GM18873 (cell line): ENCODE data around the gene PRSS12.

Experiments used
- ATAC-seq: cut with Tn5 transposase; IDR thresholded peaks from one replicate; pipeline ENCODE4 v1.9.1; 2021; ENCODE audit warnings: mild to moderate bottlenecking, moderate library complexity, moderate number of reproducible peaks; ENCODE audit not compliant: unreplicated experiment, low FRiP score

The PRSS12 gene

DNA sequence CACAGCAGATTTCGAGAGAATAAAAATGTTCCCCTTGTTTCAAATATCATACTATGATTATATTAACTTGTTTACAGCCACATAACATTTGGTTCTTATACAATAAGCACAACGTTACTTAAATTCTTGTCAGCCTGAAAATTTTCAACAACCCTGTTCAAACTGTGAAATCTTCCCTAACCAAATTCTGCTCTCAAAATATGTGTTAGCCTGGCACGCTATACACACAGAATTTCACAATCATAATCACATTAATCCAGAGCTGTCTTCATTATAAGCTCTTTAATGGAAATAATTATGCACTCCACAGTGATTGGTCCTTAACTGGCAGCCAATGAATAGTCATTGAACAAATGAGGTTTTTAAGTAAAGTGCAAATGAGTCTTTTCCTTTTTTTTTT lies 7.3 kb upstream of the PRSS12 start:
- no peak for ATAC-seq

DNA sequence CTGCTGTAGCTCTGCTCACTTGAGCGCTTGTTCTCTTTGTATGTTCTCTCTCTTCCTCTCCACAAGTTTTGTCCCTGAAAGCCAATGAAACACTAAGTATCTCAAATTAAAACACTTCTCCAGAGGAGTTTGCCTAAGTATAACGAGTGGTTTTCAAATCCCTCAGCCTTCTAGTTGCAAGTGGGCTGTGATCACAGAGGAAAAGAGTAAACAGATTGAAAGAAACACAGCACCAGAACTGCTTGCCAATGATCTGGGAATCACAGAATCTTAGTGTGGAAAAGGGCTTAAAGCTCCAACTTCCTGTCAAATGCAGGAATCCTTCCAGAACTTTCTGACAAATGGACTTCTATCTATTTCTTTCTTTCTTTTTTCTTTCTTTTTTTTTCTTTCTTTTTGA lies 4.8 kb upstream of the PRSS12 start:
- no peak for ATAC-seq

DNA sequence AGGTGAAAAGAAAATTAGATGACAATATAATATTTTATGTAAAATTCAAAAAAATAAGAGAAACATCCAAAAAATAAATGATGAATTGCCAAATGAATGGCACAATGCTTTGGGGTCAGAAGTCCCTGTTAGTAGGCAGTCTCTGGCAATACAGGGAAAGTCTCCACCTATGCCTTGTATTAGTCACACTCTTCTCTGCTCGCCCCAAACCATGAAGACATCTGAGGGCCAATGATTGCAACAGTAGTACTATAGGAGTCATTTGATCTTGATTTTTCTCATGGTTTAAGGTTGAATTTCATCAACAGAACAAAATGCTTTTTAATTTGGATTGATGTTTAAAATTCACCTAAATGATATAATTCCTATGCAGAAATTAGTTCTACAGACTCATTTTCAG lies 3.9 kb upstream of the PRSS12 start:
- ATAC-seq, result no peak

DNA sequence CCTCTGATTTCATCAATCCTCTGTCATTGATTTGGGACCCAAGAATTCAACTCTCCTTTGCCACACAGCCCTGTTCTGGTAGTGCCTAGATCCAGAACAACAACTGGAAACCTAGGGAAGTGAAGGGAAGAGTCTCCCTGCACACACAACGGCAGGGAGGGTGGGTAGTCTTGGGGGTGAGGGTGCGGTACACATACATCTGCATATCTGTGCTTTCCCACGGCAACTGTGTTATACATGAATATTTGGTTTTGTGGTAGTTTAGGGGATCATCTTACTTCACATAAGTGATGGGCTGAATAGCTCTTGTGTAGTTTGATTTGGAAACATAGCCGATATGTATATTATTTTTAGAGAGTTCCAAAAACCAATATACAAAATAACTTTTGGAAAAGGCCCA lies 3.3 kb upstream of the PRSS12 start:
- no peak for ATAC-seq

DNA sequence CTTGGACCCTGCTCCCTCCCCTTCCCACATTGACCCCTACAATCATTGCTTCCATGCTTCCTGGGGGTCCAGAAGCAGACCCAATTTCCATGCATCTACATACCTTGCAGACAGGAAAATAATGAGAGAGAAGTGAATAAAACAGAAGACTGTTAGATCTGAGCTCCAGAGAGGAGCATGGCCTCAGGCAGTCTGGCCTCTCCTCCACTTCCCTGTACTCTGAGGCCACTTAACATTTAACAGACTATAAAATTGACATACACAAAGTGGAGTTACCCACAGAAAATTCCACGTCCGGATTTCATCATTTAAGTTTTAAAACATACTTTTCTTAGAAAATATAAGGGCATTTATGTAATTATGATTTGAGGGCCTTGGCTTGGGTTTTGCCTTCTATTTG lies 2.1 kb upstream of the PRSS12 start:
- ATAC-seq, result no peak

DNA sequence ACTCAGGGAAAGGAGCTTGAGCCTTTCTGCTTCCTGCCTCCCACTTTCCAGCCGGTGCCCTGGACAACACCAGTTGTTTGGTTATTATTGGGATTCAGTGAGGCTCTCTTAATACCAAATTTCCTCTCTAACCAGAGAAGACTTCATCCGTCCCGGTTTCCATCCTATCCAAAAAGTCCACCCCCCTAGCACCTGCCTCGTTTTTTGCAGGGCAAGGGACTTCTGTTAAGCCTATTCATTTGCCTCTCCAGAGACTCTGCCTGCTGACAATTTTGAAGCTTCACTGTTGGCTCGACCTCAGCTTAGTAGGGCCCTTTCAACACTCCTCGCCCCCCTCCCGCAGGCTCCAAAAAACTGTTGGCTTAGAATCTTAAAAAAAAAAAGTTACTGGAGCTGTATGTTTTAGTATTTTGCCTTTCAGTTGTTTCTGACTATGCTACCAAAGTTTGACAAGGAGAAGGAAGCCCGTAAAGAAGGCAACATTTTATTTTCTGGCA lies 779 bp upstream of the PRSS12 start:
- no peak for ATAC-seq

DNA sequence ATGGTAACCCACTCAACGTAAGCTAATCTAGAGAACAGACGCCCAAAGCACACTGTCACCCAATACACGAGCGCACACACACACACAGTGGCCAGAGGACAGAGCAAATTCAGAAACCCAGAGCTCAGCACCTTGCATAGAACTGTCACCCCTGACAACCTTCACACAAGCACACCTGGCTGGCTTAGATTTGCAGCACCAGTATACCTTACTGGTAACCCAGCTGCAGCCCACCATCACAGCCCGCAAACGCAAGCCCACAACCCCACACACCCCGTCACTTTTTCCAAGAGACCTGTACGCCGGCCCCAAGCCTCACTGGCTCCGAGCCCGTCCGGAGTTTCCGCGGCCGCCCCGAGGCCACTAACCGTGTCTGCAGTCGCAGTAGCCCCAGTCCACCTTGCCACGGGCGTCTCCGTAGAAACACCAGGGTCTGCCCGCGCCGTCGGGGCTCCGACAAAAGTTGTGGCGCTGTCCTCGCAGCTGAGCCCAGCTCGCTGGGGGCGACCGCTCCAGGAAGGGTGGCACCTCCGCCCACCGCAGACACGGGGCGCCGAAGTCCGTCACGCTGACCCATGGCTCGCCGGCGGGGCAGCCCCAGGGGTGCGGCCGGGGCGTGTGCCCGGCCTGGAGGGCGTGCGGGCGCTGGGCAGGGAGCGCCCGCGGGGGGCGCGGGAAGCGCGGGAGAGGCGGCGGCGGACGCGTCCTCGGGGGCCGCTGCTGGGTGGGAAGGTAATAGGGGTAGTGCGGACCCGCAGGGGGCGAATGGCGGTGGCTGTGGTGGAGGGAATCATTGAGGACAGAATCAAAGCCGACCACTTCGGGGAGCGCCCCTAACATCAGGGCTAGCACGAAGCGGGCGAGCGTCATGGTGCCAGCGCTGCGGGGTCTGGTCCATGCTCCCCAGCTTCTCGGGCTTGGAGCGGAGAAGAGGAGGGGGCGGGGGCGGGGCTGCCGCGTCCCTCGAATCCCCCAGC lies 664 bp downstream of the PRSS12 start:
- ATAC-seq, result peak; percentile 6

DNA sequence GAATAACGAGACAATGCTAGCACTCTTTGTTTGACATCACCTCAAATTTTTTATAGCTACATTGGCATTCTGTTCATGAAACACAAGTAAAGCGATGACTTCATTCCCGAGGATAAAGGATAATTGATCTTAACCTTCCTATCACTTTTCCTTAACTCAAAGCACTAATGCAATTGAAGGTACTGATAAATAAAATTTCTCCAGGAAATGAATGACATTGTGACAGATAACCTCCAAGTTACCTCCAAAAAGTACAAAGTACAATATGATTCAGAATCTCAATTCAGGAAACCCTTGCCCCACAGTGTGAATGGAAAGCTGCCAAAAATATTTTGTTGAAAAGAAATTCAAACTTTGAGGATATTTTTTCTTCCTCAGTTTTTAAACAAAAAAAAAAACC lies 1.8 kb downstream of the PRSS12 start:
- no peak for ATAC-seq

DNA sequence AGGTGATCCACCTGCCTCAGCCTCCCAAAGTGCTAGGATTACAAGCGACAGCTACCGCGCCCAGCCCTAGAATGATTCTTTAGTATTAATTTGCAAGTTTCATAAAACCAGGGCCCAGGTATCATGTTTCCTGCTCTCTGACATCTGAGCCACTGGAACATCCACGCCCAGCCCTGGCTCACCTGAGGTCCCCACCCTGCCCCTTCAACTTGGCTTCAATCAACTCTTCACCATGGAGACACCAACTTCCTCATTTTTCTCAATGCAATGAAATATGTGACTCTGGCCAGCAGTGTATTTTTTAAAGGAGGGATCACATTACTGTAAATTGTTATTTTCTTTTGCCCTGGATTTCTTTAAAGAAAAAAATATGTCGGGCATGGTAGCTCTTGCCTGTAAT lies 3.9 kb downstream of the PRSS12 start:
- no peak for ATAC-seq

DNA sequence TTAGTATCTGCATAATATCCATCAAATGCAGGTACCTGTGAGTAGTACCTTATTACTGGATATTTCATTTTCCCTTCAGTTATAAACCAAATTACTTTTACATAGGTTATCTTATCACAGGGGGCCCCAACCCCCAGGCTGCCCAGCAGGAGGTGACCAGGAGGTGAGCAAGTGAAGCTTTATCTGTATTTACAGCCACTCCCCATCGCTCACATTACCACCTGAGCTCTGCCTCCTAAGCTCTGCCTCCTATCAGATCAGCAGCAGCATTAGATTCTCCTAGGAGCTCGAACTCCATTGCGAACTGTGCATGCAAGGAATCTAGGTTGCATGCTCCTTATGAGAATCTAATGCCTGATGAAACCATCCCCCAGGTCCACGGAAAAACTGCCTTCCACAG lies 6.3 kb downstream of the PRSS12 start:
- no peak for ATAC-seq

DNA sequence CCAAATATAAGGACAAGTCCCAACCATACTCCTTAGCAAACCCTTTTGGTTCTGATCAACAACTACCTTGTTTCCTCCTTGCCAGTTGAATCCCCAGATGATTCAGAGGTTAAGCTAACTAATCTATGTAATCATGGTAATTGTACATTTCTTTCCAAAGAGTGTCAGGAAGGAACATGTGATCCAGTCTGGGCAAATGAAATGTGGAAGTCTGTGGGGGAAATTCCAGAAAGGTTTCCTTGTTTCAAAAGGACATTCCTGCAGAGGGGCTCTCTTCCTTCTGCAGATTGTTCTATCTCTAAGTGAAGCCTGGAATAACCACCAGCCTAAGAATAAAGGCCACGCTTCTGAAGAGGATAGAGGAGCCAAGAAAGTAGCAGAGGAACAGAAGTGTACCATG lies 7.0 kb downstream of the PRSS12 start:
- no peak for ATAC-seq

DNA sequence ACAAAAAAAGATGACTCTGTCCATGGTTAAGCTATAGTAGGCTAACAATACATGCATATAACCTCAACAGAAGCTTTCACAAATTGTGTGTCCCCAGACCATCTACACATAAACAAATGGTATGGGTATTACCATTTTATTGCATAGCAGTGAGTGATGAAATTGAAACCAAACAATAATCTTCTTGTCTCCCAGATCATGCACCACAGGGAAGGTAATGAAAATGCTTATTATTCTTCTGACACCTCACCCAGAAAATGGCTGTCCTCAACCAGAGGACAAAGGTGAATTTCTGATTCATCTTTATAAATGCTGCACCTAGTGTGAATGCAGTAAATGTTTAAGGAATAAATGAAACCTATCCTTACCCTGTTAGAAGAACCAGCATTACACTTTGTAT lies 8.0 kb downstream of the PRSS12 start:
- no peak for ATAC-seq

DNA sequence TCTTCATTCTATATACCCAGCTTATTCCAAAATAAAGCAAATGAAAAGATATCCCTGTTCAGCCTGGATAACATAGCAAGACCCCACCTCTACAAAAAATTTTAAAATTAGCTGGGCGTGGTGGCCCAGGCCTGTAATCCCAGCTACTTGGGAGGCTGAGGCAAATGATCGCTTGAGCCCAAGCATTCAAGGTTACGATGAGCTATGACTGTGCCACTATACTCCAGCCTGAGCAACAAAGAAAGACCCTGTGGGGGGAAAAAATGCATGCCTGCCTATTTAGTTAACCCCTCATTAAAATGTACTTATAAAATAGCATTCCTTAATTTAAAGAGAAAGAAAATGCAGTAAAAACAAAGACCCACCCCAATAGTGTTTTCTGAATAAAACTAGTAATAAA lies 9.3 kb downstream of the PRSS12 start:
- ATAC-seq, result no peak

DNA sequence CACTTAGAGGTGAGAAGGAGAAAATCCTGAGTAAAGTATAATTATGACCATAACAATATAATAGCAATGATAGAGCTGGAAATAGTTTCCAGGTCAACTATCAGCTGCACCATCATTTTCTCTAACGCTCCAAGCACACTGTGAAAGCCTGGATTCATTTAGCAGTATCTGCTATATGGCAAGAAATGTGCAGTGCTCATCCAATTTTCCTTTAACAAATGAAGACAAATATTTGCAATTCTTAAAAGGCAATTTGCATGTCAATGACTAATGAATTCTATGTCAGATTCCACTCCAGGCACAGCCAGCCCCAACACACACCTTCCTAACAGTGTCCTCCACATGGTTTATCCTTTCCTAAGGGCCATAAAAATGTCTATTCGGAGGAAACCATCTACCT lies 12.7 kb downstream of the PRSS12 start:
- no peak for ATAC-seq

DNA sequence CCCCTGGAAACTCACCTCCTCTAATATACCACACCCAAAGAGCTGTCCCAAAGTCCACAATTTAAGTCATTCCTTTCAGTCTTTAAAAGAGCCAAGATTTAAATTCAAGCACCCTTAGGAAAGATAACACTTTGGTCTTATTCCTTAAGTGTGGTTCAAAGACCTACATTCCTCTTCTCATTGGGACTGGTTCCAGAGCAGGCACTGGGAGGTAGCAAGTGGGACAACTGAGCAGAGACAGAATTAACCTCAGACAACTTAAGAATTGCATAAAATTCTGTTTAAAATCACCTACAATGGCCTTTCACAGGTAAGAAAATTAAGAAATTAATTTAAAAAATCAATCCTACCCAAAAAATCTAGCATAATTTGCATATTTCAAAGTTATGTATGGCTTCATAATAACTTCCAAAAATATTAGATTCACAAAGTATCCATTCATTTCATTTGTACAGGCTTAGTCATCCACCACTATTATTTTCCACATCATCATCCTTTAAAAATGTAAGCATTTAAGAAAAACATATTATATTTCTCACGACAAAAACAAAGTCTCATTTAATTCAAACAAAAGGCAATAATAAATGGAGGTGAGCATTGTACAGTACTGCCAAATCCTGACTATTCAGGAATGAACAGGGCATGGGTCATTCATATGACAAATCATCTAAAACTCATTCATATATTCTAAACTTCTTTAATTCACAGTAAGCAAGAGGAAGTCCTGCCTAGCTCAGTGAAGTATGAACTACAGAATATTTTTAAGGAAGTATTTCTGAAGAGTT lies 13.6 kb downstream of the PRSS12 start:
- no peak for ATAC-seq

DNA sequence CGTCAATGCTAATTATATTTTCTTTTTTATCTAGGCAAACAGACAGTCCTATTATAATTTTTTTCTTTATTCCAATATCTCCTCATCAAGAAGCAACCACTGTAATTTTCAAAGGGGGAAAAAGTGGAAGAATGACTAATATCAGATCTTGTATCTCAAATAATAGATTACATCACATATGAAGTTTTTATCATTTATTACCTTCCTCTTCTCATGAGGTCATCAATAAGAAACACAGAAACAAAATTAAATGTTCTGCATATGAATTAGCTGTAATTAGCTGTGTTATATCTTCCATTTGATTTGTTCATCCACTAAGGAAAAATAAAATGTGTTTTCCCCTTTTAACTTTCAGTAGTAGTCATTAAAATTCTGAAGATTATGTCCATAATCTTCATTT lies 14.3 kb downstream of the PRSS12 start:
- no peak for ATAC-seq

DNA sequence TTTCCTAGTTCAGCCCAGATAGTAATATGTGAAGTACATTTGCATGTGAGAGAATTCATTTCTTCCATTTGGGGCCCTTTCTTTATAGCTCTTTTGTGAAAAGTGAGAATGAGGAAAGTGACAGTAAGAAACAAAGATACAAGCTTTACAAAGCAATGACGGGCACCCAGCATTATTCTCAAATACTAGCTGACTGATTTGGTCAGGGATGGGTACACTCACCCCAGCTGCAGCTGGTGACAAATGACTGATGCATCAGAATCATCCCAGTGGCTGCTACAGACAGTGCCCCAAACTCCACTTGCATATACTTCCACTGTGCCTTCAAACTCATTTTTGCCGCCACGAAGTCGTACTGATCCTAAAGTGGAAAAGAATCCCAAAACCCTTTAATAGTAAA lies 14.8 kb downstream of the PRSS12 start:
- no peak for ATAC-seq

DNA sequence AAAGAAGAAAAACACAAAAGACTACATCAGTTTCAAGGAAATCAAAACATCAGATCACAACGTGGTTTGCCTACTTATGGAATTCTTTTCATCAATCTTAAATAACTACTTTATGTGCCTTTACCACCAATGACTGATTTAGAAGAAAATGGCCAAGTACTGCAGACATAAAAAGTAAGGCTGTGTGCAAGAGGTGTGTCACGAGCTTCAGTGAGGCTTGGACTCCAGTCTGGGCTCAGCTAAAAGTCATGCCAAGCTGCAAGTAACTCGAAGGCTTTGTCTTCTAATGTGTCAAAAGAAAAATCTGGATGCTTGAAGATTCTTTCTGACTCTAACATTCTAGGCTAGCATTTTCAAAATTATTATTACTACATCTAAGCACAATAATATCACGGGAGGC lies 17.0 kb downstream of the PRSS12 start:
- no peak for ATAC-seq

DNA sequence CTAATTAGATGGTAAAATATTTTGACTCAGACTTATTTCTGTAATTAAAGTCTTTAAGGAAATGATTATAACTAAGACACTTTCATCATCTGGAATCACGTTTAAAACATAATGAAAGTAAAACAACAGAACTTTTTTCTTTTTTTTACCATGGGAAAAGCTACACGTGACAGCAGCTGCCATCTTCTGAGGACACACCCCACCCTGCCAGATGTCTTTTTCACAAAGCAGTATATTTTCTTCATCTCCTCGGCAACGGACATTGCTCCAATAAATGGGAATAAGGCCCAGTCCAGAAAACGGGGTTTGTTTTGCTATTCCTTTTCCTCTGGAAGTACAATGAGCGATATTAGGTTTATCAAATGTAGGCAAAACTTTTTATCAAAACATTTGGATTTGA lies 17.5 kb downstream of the PRSS12 start:
- no peak for ATAC-seq

DNA sequence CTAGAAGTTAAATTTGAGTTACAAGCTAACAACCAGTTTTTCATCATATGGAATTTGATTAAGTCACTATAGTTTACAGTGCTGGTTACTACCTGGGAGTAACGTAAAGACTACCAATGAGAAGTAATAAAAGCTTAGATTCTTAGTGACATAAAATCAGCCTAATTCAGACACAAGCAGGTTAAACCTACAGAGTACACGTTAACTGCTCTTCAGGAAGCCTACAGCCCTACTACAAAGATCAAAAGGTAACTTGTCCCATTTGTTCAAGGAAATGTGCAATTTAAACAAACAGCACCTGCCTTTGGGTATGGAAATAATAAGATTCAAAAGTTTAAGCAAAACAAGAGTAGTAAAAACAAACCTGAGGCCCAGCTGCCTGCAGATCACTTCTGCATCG lies 21.5 kb downstream of the PRSS12 start:
- no peak for ATAC-seq

DNA sequence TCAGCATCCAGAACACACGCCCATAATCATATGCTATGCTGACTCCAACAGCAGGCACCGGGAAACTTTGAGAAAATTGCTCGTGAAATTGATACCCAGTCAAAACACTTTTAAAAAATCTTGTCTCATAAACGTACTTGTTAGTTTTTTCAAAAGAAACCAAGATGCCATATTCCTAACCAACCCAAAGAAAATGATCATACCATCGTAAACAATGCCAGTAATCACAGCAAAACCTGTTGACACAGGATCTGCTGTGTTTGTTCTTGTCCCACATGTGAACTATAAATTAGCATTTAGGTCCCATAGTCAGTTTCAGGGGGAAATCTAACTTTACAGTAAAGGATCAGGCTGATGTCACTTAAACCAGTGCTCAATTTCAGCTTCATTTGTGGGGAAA lies 23.0 kb downstream of the PRSS12 start:
- ATAC-seq, result no peak
